Fibroblast of the aortic adventitia (primary cell): ENCODE measurements around the gene ROBO3. TPM values are rescaled to one million over a fixed set of nuclear protein-coding genes. Genes with fewer than 3 reads are reported as not detected.
A peak's percentile ranks its signal among the peaks of the same experiment; 100 is the strongest.

Source experiments
- DNase-seq: peaks from one replicate; pipeline ENCODE4 v3.0.0-alpha.2; 2010; ENCODE audit warnings: low read depth
- H3K4me3 ChIP-seq: 2 replicates; pipeline ENCODE4 v1.5.1; 2011; ENCODE audit warnings: low read depth, mild to moderate bottlenecking, control low read depth, low read length, moderate library complexity
- total RNA-seq: library from RNA; depleted of rRNA; stranded (reverse); fragments of >200 nt; gene quantifications from 2 replicates; pipeline ENCODE4 v1.2.3, GENCODE V29; 2012; ENCODE audit warnings: low replicate concordance
- TF ChIP-seq, protein P1 (sequence below): IDR thresholded peaks from 2 replicates; pipeline ENCODE4 v1.5.1; 2011; ENCODE audit warnings: mild to moderate bottlenecking, low read length, control low read depth, inconsistent platforms; ENCODE audit not compliant: insufficient read depth

Gene ROBO3
- total RNA-seq, 1 donor, result 13.6 TPM

DNA sequence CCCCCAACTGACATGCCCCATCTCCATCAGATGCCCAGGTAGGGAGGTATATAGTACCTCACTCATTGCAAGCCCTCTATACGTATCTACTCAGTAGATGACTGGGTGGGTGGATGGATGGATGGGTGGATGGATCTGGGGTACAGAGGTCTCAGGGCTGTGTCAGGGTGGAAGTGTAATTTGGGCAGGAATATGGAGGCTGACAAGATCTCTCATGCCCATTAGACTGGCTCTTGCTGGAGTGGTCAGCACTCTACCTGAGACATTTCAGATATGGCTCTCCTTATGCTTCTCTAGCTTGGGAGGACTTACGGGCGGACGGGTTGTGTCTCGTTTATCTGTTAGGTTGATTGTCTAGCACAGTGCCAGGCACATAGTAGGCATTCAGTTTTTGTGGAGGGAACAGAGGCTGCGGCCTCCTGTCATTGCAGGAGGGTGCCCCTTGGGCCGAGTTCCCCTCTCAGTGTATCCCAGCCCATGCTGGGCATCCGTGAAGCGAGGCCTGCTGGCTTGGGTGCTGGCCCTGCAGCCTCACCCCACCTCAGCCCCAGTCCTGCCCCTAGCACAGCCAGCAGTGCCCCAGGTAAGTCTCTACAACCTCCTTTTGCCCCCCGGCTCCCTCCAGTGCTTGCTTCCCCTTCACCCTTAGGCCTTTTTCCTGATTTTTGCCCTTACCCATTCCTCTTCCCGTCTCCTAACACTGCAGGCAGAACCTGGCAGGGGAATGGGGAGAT is 13.7 kb downstream of the ROBO3 start:
- no peak for DNase-seq
- TF ChIP-seq, protein P1, sequence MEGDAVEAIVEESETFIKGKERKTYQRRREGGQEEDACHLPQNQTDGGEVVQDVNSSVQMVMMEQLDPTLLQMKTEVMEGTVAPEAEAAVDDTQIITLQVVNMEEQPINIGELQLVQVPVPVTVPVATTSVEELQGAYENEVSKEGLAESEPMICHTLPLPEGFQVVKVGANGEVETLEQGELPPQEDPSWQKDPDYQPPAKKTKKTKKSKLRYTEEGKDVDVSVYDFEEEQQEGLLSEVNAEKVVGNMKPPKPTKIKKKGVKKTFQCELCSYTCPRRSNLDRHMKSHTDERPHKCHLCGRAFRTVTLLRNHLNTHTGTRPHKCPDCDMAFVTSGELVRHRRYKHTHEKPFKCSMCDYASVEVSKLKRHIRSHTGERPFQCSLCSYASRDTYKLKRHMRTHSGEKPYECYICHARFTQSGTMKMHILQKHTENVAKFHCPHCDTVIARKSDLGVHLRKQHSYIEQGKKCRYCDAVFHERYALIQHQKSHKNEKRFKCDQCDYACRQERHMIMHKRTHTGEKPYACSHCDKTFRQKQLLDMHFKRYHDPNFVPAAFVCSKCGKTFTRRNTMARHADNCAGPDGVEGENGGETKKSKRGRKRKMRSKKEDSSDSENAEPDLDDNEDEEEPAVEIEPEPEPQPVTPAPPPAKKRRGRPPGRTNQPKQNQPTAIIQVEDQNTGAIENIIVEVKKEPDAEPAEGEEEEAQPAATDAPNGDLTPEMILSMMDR, result no peak
- H3K4me3 ChIP-seq, result no peak overlapping the region

DNA sequence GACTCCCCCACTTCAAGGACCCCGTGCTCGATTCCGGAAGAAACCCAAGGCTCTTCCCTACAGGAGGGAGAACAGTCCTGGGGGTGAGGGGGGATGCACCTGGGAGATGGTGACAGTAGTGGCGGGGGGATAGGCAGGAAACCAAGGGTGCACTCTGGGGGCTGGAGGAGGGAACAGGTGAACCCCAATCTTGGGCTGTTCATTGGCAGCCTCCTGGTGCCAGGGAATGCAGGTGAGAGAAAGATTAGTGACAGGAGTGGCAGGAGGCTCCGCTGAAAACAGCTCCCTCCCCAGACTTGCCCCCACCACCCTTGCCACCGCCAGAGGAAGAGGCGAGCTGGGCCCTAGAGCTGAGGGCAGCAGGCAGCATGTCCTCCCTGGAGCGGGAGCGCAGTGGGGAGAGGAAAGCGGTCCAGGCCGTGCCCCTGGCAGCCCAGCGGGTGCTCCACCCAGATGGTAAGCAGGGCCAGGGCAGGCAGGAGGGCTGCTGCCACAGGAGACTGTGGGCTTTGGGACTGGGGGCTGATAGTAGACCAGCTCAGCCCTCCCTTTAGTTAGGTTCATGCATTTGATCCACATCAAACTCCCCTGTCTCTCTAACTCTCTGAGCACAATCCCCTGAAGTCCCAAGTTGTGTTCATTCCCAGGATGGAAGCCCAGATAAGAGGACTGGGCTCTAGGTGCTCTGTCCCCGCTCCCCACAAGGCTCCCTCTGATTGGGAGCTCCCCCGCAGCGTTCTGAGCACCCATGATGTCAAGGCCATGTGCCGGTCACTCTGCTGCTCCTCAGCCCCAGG is 14.5 kb downstream of the ROBO3 start:
- H3K4me3 ChIP-seq, result no peak overlapping the region
- TF ChIP-seq, protein P1, result no peak
- no peak for DNase-seq

DNA sequence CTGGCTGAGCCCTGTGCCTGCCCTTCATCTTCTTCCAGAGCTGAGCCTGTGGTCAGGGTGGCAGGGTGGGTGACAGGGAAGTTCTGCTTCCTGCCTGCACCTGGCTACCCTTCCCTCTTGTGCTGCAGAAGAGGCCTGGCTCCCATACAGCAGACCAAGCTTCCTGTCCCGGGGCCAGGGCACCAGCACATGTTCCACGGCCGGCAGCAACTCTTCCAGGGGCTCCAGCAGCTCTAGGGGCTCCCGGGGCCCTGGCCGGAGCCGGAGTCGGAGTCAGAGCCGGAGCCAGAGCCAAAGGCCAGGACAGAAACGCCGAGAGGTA is 15.0 kb downstream of the ROBO3 start:
- H3K4me3 ChIP-seq, result no peak overlapping the region
- no peak for DNase-seq
- TF ChIP-seq, protein P1, result no peak

DNA sequence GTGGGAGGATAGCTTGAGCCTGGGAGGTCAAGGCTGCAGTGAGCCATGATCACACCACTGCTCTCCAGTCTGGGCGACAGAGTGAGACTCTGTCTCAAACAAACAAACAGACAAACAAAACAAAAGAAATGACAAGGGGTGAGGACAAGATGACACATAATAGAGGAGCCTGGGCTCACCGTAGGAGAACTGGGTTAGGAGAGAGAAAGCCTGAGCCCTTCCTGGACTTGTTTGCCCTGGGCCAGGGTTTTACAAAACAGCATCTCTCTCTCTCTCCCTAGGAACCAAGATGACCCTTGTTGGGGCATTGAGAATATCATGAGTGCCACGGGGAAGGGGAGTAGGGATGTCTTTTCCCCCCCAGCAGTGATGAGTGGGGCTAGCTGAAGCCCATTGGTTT is 15.7 kb downstream of the ROBO3 start:
- no peak for DNase-seq
- TF ChIP-seq, protein P1, result no peak
- H3K4me3 ChIP-seq, result no peak overlapping the region

DNA sequence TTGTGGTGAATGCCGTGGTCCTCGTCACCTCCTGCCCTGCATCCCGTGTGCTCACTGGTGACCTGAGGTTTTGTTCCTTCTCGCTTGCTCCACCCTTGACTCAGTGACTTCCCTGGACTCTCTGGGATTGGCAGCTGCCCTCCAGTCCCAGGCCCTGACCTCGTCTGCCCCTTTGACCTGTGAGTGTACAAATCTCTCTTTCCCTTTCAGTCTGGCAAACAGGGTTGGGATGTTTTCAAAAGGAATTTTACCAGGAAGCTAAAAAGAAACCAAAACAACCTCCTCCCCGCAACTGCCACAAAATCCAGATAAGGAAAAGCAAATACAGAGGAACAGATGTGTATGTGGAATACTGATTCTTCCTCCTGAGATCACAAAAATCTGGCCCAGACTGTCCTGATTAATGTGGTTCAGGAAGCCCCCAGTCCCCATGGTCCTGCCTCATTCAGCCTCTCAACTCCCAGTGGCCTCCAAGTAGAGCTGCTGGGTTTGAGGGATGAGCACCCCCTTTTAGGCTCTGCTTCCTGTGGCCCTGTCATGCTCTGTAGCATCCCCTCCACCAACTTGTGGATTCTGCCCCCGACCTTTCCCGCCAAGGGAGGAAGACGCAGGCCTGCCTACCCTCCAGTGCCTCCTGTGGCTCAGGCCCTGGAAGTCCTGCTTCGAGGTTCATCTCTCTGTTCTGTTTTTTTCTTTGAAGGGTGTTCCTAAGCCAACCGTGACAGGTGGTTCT is 17.3 kb downstream of the ROBO3 start:
- DNase-seq, result peak; percentile 56
- no peak overlapping the region for H3K4me3 ChIP-seq
- TF ChIP-seq, protein P1, result no peak

DNA sequence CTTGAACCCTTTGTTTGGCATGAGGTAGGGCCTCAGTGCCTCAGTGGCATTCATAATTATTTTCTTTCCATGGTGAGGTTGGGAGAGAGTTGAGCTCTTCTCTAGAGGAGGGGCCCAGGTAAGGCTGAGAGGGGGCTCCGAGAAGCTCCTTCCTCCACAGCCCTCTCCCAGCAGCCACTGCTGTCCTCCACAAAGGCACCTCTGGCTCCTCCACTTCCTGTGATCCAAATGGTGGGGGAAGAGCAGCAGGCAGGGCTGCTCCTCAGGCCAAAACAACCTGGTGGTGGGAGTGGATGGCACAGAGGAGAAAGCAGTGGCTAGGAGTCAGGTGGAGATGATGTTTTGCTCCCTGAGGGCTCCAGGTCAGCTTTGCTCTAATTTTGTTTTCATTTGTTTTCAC is 19.1 kb downstream of the ROBO3 start:
- TF ChIP-seq, protein P1, result no peak
- DNase-seq, result no peak
- no peak overlapping the region for H3K4me3 ChIP-seq
